ENCODE data around the gene LINC00305.

LINC00305 gene

GRCh38 chr18:64111950-64112349 is 36.9 kb downstream of the LINC00305 start:
- no peak for DNase-seq

DNA sequence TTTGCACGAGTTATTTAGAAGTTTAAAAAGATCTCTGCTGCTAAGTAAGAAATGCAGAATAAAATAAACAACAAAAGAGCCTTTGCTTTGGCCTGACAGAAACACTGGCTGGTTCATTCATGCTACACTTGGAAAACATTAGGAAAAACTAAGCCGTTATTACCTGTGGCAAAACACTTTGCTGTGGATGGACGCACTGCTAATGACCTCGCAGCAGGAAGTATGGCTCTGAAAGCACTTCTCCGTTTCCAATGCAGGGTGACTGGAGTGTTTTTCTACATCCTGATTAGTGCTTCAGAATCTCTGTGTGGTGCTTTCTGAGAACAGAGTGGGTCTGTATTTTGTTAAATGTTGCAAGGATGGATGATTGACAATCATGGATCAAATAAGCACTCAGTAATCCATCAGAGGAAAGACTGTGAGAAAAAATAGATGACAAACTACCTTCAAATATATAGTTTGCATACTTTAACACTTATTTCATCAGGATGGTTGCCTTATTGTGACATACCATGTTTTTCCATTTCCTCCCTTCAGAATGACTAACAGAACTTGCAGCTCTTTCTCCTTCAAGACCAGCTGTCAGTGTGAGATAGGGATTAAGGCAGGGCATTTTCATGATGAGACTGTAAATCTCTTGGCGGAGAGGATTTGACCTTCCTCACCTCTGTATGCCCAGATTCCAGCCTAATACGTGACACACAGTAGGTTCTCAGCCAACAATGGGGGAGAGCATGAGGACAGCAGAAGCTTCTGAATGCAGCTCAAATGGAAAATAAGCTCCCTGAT is 38.0 kb downstream of the LINC00305 start:
- DNase-seq: no peak

- DNase-seq: no peak
Measured at GRCh38 chr18:64103986-64104385, 44.9 kb downstream of the LINC00305 start.

DNA sequence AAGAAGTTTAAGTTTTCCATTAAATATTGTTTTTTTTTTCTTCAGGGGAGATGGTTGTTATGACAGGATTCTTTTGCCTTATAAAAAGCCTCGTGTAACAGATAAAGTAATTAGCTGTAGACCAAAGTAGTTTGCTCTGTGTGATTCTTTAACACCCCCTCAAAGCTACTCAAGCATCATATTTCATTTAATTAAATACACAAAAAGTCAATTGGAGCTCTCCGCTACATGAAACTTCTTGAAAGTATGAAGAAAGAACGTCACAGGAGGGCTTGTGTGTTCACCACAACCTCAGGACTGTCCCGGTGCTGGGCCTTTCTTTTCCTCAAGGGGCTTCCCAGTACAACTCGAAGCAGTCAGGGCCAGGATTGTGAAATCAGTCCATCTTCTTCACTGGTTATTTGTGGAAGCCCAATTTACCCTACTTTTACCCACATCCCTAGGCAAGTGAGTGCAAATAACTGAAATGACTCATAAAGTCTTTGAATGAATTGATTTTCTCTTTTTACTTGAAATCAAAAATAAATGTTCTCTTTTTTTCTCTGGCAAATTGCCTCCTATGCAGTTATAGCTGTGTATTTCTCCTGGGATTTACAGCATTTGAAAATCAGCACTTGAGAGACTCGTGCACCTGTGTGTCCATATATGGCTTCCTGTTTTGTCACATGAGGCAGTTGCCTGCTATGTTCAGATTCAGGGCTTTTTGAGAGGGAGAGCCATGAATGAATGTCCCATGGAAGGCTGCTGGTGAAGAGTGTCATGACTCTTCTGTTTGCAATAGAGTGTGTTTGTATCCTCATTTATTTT is 48.6 kb downstream of the LINC00305 start:
- no peak for DNase-seq

- no peak for DNase-seq
Measured at GRCh38 chr18:64099244-64099643, 49.6 kb downstream of the LINC00305 start.

DNA sequence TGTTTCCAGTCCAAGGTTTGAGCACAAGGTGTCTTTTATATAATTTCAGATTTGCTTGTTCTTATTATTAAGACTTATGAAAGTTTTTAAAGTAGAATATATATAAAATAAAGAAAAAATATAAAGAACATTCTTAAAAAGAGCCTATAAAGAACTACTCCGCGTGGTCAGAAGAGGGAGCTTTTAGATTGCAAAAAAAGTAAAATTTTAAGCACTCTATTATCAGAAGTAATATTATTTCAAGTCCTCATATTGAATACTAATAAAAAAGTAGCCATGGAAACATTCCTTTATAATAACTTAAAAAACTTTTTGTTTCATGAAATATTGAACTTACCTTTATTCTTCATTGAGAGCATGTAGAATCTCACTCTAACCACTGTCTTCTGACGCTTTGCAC is 51.4 kb downstream of the LINC00305 start:
- DNase-seq: no peak

GRCh38 chr18:64095056-64095455 is 53.8 kb downstream of the LINC00305 start:
- no peak for DNase-seq

DNA sequence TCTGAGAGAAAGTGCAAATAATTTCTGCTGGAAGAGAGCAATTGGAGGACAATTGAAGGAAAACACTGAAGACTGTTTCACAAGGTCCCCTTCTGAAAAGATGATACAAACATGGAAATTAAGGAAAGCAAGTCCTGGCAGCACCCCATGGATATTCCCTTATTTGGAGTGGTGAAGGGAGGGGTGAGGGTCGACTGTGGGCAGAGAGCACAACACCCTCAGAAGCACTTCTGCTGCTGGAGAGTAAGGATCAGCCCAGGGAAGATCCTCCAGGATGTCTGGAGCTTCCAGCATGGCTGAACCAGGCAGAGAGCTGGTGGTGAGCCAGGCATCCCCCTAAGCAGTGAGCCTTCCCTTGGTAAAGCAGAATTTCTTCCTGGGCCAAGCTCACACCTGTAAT is 54.7 kb downstream of the LINC00305 start:
- DNase-seq: no peak

- no peak for DNase-seq
Measured at GRCh38 chr18:64091526-64091925, 57.4 kb downstream of the LINC00305 start.

- no peak for DNase-seq
Measured at GRCh38 chr18:64090876-64091275, 58.0 kb downstream of the LINC00305 start.

DNA sequence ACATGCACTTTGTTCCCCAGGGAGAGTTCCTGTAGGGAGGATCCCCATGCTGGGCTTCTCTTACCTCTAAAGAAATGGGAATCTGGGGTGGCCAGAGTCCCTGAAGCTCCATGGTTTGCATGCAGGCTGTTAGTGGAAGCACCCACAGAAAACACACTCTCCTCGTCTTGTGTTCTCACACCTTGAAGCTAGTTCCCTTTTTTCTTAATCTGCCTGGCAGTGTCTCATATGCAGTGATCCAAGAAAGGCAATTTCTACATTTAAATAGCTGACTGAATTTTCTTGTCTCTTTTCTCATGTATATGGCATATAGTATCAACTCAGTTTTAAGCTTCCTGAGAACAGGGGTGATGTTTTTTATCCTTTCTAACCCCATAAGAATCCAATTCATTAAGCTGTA is 65.0 kb downstream of the LINC00305 start:
- no peak for DNase-seq

DNA sequence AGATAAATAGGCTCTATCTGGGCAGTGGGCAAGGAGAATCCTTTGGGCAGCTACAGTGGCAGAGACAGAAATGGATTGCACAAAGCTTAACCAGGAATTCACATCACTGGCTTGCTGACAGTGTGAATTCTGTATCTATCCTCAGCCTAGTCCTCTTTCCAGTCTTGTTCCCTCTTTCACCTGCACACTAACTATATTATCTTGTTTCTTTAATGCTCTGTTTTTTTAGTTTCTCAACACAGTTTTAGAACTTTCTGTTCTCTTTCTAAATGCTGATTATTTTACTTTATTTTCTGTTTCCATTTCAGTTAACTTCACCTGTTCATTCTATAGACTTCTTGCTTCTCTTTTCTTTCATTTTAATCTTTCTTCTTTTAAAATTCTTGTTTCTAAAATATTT is 66.4 kb downstream of the LINC00305 start:
- DNase-seq: no peak

DNA sequence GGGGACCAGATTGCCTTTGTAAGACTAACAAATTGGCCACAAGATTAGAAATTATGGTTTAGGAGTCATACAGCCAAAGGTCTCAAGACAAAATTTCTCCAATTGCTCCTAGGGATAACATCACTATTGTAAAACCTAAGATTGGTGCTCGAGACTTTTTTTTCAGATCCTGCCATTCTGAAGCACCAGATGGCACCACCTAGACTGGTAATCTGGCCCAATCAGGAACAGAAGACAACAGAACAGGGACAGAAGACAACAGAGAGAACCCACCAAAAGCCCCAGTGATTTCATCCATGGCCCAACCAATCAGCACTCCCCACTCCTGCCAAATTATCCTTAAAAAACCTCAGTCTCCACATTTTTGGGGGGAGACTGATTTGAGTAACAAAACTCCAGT is 66.8 kb downstream of the LINC00305 start:
- no peak for DNase-seq

- DNase-seq: no peak
Measured at GRCh38 chr18:64073971-64074370, 74.9 kb downstream of the LINC00305 start.

DNA sequence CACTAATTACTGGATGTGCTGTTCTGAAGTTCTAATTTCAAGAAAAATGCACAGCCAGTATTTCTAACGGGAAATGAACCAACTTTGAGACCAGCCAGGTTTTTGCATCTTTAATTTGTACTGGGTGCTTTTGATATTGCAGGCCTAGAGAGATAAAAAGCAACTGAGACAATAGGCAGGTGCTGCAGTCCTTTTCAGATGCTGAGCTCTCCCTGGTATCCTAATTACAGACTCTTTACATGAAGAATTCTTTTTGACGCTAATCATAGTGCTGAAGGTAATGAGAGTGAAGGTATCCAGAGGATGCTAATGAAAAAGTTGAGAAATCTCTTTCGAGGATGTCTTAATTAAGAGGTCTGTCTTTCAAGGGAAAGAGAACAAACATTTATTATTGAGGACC is 93.9 kb downstream of the LINC00305 start:
- no peak for DNase-seq

- no peak for DNase-seq
Measured at GRCh38 chr18:64053246-64053645, 95.6 kb downstream of the LINC00305 start.

DNA sequence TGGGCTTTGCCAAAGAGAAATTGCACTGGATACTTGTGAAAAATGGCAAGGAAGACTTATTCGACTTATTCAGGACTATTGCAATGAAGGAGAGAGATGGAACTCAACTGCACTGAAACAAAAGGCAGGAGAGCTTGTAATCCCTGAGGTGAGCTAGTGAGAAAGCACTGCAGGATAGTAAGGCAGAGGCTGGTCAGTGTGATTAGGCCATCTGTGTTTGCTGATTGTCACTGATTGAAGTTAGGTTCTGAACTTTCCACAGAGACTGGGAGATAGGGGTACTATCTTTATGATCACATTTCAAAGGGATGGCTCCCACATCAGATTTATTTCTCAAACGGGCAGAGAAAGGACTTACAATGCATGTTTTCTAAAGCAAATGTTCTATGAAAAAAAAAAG is 96.1 kb downstream of the LINC00305 start:
- no peak for DNase-seq

- DNase-seq: no peak
Measured at GRCh38 chr18:64044616-64045015, 104.3 kb downstream of the LINC00305 start.

GRCh38 chr18:64042728-64043358 is 106.0 kb downstream of the LINC00305 start:
- no peak for DNase-seq

DNA sequence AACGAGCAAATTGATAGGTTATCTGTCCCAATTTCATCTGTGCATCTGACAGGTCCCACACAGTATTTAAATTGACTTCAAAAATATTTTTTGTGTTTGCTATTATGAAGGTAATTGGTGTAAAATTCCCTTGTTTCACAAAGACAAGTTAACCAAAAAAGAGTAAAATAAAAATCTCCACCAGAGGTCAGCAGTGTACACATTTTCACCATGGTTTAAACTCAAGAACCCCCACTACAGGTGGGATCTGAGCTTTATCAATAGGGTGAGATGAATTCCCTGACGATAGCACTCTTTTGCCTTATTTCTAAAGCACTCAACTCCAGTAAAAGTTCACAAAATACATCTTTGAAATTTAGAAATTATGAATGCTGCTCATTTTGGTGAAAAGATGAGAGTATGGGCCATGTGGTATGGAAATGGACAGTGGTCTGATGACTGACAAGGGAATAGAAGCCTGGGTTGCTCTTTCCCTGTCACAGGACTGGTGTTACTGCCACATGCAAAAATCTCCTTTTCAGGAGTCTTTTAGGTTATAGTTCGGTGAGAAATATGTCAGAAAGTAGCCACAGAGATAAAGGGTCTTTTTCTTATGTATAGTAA is 111.0 kb downstream of the LINC00305 start:
- no peak for DNase-seq

DNA sequence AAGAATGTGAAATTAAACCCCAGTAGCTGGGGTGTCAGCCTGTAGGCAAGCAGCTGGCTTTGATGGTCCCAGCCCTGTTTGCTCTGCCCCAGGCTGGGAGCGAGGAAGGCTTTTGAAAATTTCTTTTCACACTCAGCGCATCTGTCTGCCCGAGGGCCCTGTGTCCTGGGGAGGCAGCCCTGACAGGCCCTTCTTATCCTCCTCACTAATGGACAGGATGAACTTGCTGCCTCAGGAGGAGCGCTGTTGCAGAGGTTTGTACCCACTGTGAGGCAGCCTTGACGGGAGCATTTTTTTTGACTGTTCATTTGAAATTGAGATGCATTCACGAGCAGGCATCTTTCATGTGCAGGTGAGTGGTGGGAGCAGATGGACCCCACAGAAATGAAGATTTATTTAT is 116.6 kb downstream of the LINC00305 start:
- DNase-seq: no peak

DNA sequence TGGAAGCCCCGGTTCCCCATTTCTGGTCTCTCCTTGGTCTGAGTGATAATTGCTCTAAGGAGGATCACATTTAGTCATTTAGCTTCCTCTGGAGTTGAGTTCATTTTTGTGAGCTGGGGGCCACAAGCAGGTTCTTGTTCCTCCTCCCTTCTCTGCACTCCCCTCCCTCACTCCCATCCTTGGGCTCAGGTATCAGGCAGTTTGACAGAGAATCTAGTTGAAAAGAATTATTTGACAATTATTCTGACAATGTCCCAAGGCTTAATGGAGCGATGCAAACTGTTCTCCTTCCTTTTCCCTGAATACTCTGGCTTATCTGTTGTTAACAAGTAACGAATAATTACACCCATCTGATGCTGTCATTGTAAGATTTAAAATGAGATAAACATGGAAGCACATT is 117.5 kb downstream of the LINC00305 start:
- no peak for DNase-seq

Measured in NCI-H2029 treated with DMSO at 0.1 percent for 48 hours (cell line).